Neural cell (in vitro differentiated cells): ENCODE results near the gene UBE2E1. TPM values are rescaled to one million over a fixed set of nuclear protein-coding genes. Genes with fewer than 3 reads are reported as not detected.

Source experiments
- H2AFZ ChIP-seq: fragments of 200-600, 300-800 bp; sonication (generic), shearing (Covaris generic); 2 replicates; pipeline ENCODE4 v1.6.0; 2014; ENCODE audit warnings: low read depth, mild to moderate bottlenecking, antibody characterized with exemption, low read length, moderate library complexity
- H3F3A ChIP-seq: fragments of 200-600 bp; shearing (Covaris generic); 2 replicates; pipeline ENCODE4 v1.6.1; 2016; ENCODE audit warnings: mild to moderate bottlenecking, moderate library complexity, mixed read lengths, antibody characterized with exemption, low read length; ENCODE audit not compliant: insufficient read depth, poor library complexity, severe bottlenecking
- H3K27ac ChIP-seq: fragments of 200-600, 300-800 bp; sonication (generic), shearing (Covaris generic); 2 replicates; pipeline ENCODE4 v1.5.1; 2014; ENCODE audit warnings: mild to moderate bottlenecking, low read length, moderate library complexity
- H3K27me3 ChIP-seq: fragments of 300-800, 200-600 bp; sonication (generic), shearing (Covaris generic); 2 replicates; pipeline ENCODE4 v1.6.0; 2014; ENCODE audit warnings: mild to moderate bottlenecking, low read depth, low read length, moderate library complexity; ENCODE audit not compliant: insufficient read depth
- H3K36me3 ChIP-seq: fragments of 300-800, 200-600 bp; sonication (generic), shearing (Covaris generic); 2 replicates; pipeline ENCODE4 v1.5.1; 2014; ENCODE audit warnings: mild to moderate bottlenecking, antibody characterized with exemption, low read length, moderate library complexity; ENCODE audit not compliant: insufficient read depth
- H3K4me2 ChIP-seq: fragments of 300-800, 200-600 bp; sonication (generic), shearing (Covaris generic); 2 replicates; pipeline ENCODE4 v1.6.0; 2014; ENCODE audit warnings: mild to moderate bottlenecking, low read length
- H3K4me3 ChIP-seq: fragments of 300-800, 200-600 bp; sonication (generic), shearing (Covaris generic); 2 replicates; pipeline ENCODE4 v1.5.1; 2014; ENCODE audit warnings: mild to moderate bottlenecking, low read length, moderate library complexity
- H3K79me2 ChIP-seq: fragments of 200-600 bp; shearing (Covaris generic); replicated peaks from 2 replicates; pipeline ENCODE4 v1.6.0; 2014; ENCODE audit warnings: mild to moderate bottlenecking, low read length, moderate library complexity; ENCODE audit not compliant: insufficient read depth
- H3K9ac ChIP-seq: fragments of 300-800, 200-600 bp; sonication (generic), shearing (Covaris generic); 2 replicates; pipeline ENCODE4 v1.6.1; 2016; ENCODE audit warnings: mild to moderate bottlenecking, low read length, mixed read lengths
- H3K9me2 ChIP-seq: fragments of 200-600 bp; shearing (Covaris generic); 2 replicates; pipeline ENCODE4 v1.6.1; 2016; ENCODE audit warnings: mild to moderate bottlenecking, low read length, mixed read lengths; ENCODE audit not compliant: insufficient read depth
- H3K9me3 ChIP-seq: fragments of 200-600, 300-800 bp; sonication (generic), shearing (Covaris generic); 2 replicates; pipeline ENCODE4 v1.6.1; 2016; ENCODE audit warnings: mild to moderate bottlenecking, mixed run types, low read length, moderate library complexity, mixed read lengths
- H4K20me1 ChIP-seq: fragments of 200-600 bp; shearing (Covaris generic); 2 replicates; pipeline ENCODE4 v1.6.1; 2016; ENCODE audit warnings: mild to moderate bottlenecking, mixed run types; ENCODE audit not compliant: insufficient read depth
- EP300 ChIP-seq: fragments of 450-650 bp; conservative IDR thresholded peaks from 2 replicates; pipeline ENCODE4 v1.6.1; 2014; ENCODE audit warnings: antibody characterized with exemption, mild to moderate bottlenecking, moderate library complexity; ENCODE audit not compliant: poor library complexity, severe bottlenecking
- EZH2 ChIP-seq: fragments of 200-600, 300-800 bp; shearing (Covaris generic), sonication (generic); IDR thresholded peaks from 2 replicates; pipeline ENCODE4 v1.6.1; 2014; ENCODE audit warnings: antibody characterized with exemption, low read length, borderline replicate concordance, mild to moderate bottlenecking; ENCODE audit not compliant: insufficient read depth, poor library complexity, severe bottlenecking
- MXI1 ChIP-seq: fragments of 450-650 bp; conservative IDR thresholded peaks from 2 replicates; pipeline ENCODE4 v1.6.1; 2014; ENCODE audit warnings: antibody characterized with exemption, mild to moderate bottlenecking; ENCODE audit not compliant: poor library complexity, severe bottlenecking
- POLR2AphosphoS5 ChIP-seq: IDR thresholded peaks from 2 replicates; pipeline ENCODE4 v1.6.1; 2012
- RAD21 ChIP-seq: fragments of 450-650 bp; conservative IDR thresholded peaks from 2 replicates; pipeline ENCODE4 v1.6.1; 2014; ENCODE audit warnings: antibody characterized with exemption, mild to moderate bottlenecking, moderate library complexity
- SMC3 ChIP-seq: fragments of 450-650 bp; conservative IDR thresholded peaks from 2 replicates; pipeline ENCODE4 v1.6.1; 2014; ENCODE audit warnings: antibody characterized with exemption, mild to moderate bottlenecking, moderate library complexity; ENCODE audit not compliant: poor library complexity
- TAF1 ChIP-seq: IDR thresholded peaks from 2 replicates; pipeline ENCODE4 v1.6.1; 2012; ENCODE audit warnings: low read depth
- polyA plus RNA-seq: library from polyadenylated mRNA; depleted of rRNA; stranded (reverse); fragments of >200 nt; gene quantifications from 2 replicates; pipeline ENCODE4 v1.2.3, GENCODE V29; 2014
- TF ChIP-seq, protein P1 (sequence below): fragments of 450-650 bp; IDR thresholded peaks from 2 replicates; pipeline ENCODE4 v1.5.1; 2014; ENCODE audit warnings: antibody characterized with exemption, mild to moderate bottlenecking, moderate library complexity; ENCODE audit not compliant: poor library complexity, severe bottlenecking
- TF ChIP-seq, protein P2 (sequence below): IDR thresholded peaks from 2 replicates; pipeline ENCODE4 v1.6.1; 2012; ENCODE audit warnings: borderline replicate concordance

The UBE2E1 gene
- polyA plus RNA-seq, 1 donor from 2014 or later, result 157 TPM

DNA sequence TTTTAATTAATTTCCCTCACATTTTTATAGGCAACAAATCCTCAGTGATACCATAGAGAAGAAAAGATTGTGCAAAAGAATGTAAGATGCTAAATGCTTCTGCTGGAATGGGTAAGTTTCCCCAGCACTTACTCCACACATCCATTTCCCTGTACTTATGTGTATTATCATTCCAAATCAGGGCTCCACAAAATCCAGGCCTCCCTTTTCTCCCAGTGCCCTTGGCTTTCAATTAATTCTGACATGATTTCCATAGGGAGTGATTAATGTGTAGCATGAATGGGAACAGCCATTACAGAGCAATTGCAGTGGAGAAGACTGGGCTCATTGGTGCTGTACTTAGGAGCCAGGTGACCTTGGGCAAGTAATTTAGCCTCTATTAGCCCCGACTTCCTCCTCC is 41.3 kb upstream of the UBE2E1 start:
- no peak overlapping the region for H3K27ac ChIP-seq
- no peaks in the 10 kb centered on the region for H3K9me3 ChIP-seq
- no peaks in the 10 kb centered on the region for H4K20me1 ChIP-seq
- no peak overlapping the region for H2AFZ ChIP-seq
- no peaks in the 10 kb centered on the region for H3K79me2 ChIP-seq
- H3K9ac ChIP-seq, result no peak overlapping the region
- no peaks in the 10 kb centered on the region for H3F3A ChIP-seq
- H3K27me3 ChIP-seq, result no peaks in the 10 kb centered on the region
- no peak overlapping the region for H3K4me3 ChIP-seq
- no peak overlapping the region for H3K4me2 ChIP-seq
- TF ChIP-seq, protein P1, sequence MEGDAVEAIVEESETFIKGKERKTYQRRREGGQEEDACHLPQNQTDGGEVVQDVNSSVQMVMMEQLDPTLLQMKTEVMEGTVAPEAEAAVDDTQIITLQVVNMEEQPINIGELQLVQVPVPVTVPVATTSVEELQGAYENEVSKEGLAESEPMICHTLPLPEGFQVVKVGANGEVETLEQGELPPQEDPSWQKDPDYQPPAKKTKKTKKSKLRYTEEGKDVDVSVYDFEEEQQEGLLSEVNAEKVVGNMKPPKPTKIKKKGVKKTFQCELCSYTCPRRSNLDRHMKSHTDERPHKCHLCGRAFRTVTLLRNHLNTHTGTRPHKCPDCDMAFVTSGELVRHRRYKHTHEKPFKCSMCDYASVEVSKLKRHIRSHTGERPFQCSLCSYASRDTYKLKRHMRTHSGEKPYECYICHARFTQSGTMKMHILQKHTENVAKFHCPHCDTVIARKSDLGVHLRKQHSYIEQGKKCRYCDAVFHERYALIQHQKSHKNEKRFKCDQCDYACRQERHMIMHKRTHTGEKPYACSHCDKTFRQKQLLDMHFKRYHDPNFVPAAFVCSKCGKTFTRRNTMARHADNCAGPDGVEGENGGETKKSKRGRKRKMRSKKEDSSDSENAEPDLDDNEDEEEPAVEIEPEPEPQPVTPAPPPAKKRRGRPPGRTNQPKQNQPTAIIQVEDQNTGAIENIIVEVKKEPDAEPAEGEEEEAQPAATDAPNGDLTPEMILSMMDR, result no peak
- TF ChIP-seq POLR2AphosphoS5 (no peak), SMC3 (no peak), EP300 (no peak), EZH2 (no peak), TAF1 (no peak), RAD21 (no peak), MXI1 (no peak)
- TF ChIP-seq, protein P2, sequence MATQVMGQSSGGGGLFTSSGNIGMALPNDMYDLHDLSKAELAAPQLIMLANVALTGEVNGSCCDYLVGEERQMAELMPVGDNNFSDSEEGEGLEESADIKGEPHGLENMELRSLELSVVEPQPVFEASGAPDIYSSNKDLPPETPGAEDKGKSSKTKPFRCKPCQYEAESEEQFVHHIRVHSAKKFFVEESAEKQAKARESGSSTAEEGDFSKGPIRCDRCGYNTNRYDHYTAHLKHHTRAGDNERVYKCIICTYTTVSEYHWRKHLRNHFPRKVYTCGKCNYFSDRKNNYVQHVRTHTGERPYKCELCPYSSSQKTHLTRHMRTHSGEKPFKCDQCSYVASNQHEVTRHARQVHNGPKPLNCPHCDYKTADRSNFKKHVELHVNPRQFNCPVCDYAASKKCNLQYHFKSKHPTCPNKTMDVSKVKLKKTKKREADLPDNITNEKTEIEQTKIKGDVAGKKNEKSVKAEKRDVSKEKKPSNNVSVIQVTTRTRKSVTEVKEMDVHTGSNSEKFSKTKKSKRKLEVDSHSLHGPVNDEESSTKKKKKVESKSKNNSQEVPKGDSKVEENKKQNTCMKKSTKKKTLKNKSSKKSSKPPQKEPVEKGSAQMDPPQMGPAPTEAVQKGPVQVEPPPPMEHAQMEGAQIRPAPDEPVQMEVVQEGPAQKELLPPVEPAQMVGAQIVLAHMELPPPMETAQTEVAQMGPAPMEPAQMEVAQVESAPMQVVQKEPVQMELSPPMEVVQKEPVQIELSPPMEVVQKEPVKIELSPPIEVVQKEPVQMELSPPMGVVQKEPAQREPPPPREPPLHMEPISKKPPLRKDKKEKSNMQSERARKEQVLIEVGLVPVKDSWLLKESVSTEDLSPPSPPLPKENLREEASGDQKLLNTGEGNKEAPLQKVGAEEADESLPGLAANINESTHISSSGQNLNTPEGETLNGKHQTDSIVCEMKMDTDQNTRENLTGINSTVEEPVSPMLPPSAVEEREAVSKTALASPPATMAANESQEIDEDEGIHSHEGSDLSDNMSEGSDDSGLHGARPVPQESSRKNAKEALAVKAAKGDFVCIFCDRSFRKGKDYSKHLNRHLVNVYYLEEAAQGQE, result no peak
- H3K36me3 ChIP-seq, result no peaks in the 10 kb centered on the region
- no peaks in the 10 kb centered on the region for H3K9me2 ChIP-seq

DNA sequence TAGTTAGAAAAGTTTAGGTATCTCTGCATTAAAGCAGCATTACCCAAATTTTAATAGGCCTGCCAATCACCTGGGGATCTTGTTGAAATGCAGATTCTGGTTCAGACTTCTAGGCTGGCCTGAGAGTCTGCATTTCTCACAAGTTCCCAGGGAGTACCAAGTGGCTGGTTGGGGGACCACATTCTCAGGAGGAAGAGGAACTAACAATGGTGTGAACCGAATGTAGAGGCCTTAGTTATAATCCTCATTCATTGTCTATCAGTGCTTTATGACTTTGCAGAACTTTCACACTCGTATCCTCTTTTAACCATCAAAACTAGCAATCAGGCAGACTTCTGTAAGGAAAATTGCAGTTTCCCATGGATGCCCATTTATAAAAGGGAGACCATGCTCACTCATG is 38.2 kb upstream of the UBE2E1 start:
- Histone ChIP-seq H3K4me3 (no peak overlapping the region), H3K27me3 (no peaks in the 10 kb centered on the region), H3K9me2 (no peaks in the 10 kb centered on the region), H3K9ac (no peak overlapping the region), H3K27ac (no peak overlapping the region), H3K9me3 (no peaks in the 10 kb centered on the region), H3K79me2 (no peaks in the 10 kb centered on the region), H3K4me2 (no peak overlapping the region), H3F3A (no peaks in the 10 kb centered on the region), H2AFZ (no peak overlapping the region), H4K20me1 (no peaks in the 10 kb centered on the region), H3K36me3 (no peaks in the 10 kb centered on the region)
- no peak for TF ChIP-seq EP300
- TF ChIP-seq, protein P2, result no peak
- TF ChIP-seq EZH2, result no peak
- TF ChIP-seq MXI1, result no peak
- TF ChIP-seq POLR2AphosphoS5, result no peak
- no peak for TF ChIP-seq SMC3
- no peak for TF ChIP-seq TAF1
- TF ChIP-seq, protein P1, result no peak
- TF ChIP-seq RAD21, result no peak
